Central memory CD8-positive, alpha-beta T cell (primary cell): Measurements from ENCODE around the gene ZNF185.
A peak's percentile ranks its signal among the peaks of the same experiment; 100 is the strongest.

Experiments used
- ATAC-seq: fragments of 150-1000 bp; cut with Tn5 transposase; replicated peaks from 2 replicates; pipeline ENCODE4 v1.10.0; 2022; ENCODE audit warnings: mild to moderate bottlenecking, moderate FRiP score, moderate number of reproducible peaks; ENCODE audit not compliant: poor library complexity, severe bottlenecking; ENCODE audit errors: extremely low read depth
- DNase-seq, 2 donors: peaks; one replicate each; pipeline ENCODE4 v3.0.0; 2021; ENCODE audit warnings: low spot score in 2 of 2
- H3K27ac Mint-ChIP-seq: one replicate; pipeline ENCODE4 v1.8.0; 2022; ENCODE audit warnings: low read depth, mild to moderate bottlenecking, moderate library complexity, mixed read lengths
- H3K27me3 Mint-ChIP-seq: one replicate; pipeline ENCODE4 v1.8.0; 2022; ENCODE audit warnings: mixed read lengths
- H3K36me3 Mint-ChIP-seq: one replicate; pipeline ENCODE4 v1.8.0; 2022; ENCODE audit warnings: mild to moderate bottlenecking, moderate library complexity, mixed read lengths; ENCODE audit not compliant: insufficient read depth
- H3K4me1 Mint-ChIP-seq: one replicate; pipeline ENCODE4 v1.8.0; 2022; ENCODE audit warnings: mixed read lengths
- H3K4me3 Mint-ChIP-seq: one replicate; pipeline ENCODE4 v1.8.0; 2022; ENCODE audit warnings: mild to moderate bottlenecking, moderate library complexity, mixed read lengths
- H3K9me3 Mint-ChIP-seq: one replicate; pipeline ENCODE4 v1.8.0; 2022; ENCODE audit warnings: mixed read lengths

The ZNF185 gene

DNA sequence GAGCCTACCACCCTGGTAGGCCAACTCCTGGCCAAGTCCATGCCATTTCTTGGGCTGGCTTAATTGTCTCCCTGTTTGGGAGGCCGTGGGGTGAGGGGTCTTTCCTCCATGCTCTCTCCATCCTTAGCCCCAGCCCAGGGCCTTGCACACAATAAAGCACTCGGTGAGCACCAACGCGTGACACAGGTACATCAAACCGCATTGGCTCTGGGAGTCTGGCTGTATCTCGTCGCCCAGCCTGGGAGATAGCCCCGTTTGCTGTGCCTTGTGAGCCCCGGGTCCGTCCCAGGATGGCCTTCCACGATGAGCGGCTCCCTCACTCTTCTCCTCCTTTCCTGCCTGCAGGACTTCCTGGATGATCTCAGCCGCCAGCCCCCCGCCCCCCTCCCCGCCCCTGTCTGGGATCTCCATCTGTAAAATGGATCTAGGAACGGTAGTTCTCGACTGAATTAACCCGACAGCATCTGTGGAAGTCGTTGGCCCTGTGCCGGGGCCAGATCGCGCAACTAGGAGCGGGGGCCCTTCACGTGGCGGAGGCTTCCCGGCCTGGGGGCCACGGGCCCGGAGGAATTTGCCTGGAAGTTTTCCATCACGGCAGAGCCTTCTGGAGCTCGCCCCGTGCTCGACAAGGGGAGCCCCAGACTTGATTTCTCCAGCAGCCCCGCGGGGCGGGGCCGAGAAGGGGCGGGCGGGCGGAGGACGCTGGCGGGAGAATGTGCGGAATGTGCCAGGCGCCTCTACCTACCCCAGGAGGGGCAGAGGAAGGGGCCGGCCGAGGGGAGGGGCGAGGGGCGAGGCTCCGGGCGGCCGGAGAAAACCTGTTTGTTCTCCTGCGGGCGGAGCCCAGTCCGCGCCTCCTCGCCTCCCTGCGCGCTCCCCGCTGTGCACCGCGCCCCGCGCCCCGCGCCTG is at the start of gene ZNF185:
Gene ZNF185, plus strand, starts transcription at position 846 of the 910 bp plus-strand sequence. CDS start 16,423 bp downstream, outside the sequence.
- Mint-ChIP-seq H3K27me3 (peaks cover 34% of the 10 kb centered on the region), H3K36me3 (peaks cover 2% of the 10 kb centered on the region), H3K4me3 (peak within 1 kb of the TSS; percentile 25), H3K9me3 (no peaks in the 10 kb centered on the region), H3K27ac (no peak within 1 kb of the TSS), H3K4me1 (no peaks in the 10 kb centered on the region)
- ATAC-seq: no peak
- DNase-seq: no peak

DNA sequence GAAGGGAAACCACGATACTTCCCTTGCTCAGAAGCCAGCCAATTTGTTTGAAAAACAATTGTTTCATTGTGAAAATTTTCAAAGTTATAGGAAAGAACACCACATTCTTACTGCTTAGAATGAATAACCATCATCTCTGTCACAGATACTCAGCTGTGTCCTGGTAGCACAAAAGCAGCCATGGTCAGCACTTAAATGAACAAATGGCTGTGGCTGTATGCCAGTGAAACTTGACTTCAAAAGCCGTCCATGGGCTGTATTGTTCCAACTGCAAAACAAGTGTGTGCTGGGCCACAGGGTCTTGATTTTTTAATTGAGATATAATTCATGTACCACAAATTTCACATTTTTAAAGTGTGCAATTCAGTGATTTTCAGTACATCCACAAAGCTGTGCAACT is 47.4 kb upstream of the ZNF185 start:
- DNase-seq: no peak
- no peak overlapping the region for H3K4me3 Mint-ChIP-seq
- H3K27ac Mint-ChIP-seq: no peak overlapping the region
- no peaks in the 10 kb centered on the region for H3K9me3 Mint-ChIP-seq
- ATAC-seq: no peak
- H3K4me1 Mint-ChIP-seq: peaks cover 6% of the 10 kb centered on the region
- H3K27me3 Mint-ChIP-seq: no peaks in the 10 kb centered on the region
- peaks cover 16% of the 10 kb centered on the region for H3K36me3 Mint-ChIP-seq

DNA sequence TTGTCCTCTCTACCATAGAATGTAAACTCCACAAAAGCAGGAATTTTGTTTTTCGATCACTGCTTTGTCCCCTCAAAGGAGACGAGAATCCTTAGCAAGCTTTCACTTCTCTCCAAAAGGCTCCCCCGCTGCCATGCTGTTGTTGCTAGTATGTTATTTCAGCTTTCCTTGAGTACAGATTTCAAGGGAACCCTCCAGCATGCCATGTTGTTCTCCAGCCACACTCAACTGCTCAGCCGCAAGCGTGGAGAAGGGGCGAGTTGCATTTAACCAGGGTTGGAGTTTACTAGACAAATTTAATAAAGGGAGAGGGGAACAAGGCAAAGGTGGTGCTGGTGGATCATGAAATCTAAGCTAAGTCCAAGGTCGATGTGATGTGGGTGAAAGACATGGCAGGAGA is 43.9 kb upstream of the ZNF185 start:
- Mint-ChIP-seq H3K36me3 (peaks cover 17% of the 10 kb centered on the region), H3K9me3 (no peaks in the 10 kb centered on the region), H3K27me3 (no peaks in the 10 kb centered on the region), H3K4me3 (no peak overlapping the region), H3K4me1 (peaks cover 6% of the 10 kb centered on the region), H3K27ac (no peak overlapping the region)
- no peak for DNase-seq
- no peak for ATAC-seq

DNA sequence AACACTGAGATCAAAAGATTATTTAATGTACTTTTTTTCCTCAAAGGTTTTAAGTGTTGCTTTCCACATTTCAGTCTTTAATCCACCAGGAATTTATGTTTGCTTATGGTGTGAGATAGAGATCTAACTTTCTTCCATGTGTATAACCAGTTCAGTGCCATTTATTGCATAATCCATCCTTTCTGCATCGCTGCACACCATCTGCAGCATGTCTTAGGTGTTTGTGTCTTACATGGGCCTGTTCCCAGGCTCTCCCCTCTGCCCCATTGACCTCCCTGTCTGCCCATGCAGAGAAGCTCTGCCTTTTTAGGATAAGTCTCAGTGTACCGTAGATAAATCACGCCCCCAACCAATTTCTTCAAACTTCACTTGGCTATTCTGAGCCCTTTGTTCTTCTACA is 36.8 kb upstream of the ZNF185 start:
- no peak overlapping the region for H3K4me3 Mint-ChIP-seq
- H3K4me1 Mint-ChIP-seq: no peaks in the 10 kb centered on the region
- H3K36me3 Mint-ChIP-seq: peaks cover 15% of the 10 kb centered on the region
- H3K9me3 Mint-ChIP-seq: no peaks in the 10 kb centered on the region
- H3K27ac Mint-ChIP-seq: no peak overlapping the region
- no peak for ATAC-seq
- no peak for DNase-seq
- no peaks in the 10 kb centered on the region for H3K27me3 Mint-ChIP-seq

DNA sequence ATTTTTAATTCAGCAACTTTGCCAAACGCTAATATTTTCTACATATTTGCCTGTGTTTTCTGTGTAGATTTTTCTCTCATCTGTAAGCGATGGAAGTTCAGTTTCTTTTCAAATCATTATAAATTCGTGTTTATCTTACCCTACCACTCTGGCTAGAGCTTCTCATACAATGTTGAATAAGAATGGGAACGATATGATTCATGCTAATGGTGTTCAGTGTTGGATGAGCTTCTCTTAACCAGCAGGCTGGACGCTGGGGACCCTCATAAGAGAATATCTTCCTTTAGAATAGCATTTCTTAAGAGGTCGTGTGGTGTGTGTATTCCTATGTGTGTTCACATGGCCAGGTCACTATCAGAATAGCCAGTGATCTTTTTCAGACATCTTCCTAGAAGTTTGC is 36.0 kb upstream of the ZNF185 start:
- H3K27ac Mint-ChIP-seq: no peak overlapping the region
- no peaks in the 10 kb centered on the region for H3K9me3 Mint-ChIP-seq
- DNase-seq (no peak), ATAC-seq (no peak)
- no peaks in the 10 kb centered on the region for H3K27me3 Mint-ChIP-seq
- H3K36me3 Mint-ChIP-seq: peaks cover 16% of the 10 kb centered on the region
- no peaks in the 10 kb centered on the region for H3K4me1 Mint-ChIP-seq
- no peak overlapping the region for H3K4me3 Mint-ChIP-seq

DNA sequence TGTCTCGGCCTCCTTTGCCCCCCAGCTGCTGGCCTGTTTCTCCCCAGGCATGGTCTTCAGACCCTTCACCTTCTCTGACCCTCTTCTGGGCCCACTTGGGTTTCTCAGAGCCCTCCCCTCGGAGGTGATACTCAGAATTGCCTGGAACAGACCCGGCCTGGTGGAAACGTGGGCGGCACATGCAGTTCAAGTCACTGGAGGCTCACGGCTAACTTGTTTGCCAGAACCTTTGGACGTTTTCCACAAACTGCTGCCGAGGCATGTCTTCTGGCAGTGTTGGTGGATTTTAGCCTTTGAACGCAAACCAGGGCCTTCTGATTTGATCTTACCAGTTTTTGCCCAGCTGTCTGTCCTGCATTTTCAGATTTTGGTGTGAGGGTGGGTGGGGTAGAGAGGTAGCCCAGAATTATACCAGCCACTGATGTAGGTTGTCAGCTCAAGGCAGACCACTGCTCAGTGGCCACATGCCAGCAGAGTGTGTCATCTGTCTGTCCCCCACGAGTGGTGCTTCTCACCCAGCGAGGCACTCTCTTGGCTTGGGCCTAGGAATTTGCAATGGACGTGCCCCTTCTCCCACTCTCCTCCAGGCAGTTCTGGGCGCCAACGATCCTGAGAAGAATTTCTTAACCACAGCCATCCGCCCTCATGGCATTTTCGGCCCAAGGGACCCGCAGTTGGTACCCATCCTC is 32.5 kb upstream of the ZNF185 start:
- Mint-ChIP-seq H3K36me3 (peaks cover 20% of the 10 kb centered on the region), H3K27ac (no peak overlapping the region), H3K27me3 (no peaks in the 10 kb centered on the region), H3K9me3 (no peaks in the 10 kb centered on the region), H3K4me3 (no peak overlapping the region), H3K4me1 (no peaks in the 10 kb centered on the region)
- DNase-seq (no peak), ATAC-seq (no peak)

DNA sequence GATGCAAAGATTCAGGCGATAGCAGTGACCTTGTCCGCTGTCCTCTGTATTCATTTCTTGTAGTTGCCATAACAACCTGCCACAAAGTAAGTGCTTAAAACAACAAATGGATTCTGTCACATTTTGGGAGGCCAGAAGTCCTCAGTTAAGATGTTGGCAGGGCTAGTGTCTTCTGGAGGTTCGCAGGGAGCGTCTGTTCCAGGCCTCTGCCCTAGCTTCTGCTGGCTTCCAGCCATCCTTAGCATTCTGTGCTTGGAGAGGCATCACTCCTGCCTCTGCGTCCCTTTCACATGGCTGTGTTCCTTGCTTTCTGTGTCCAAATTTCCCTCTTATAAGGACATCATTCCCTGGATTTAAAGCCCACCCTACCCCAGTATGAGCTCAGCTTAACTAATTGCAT is 31.5 kb upstream of the ZNF185 start:
- Mint-ChIP-seq H3K27ac (no peak overlapping the region), H3K4me3 (no peak overlapping the region), H3K4me1 (no peaks in the 10 kb centered on the region), H3K27me3 (no peaks in the 10 kb centered on the region), H3K9me3 (no peaks in the 10 kb centered on the region), H3K36me3 (peaks cover 20% of the 10 kb centered on the region)
- ATAC-seq (no peak), DNase-seq (no peak)

DNA sequence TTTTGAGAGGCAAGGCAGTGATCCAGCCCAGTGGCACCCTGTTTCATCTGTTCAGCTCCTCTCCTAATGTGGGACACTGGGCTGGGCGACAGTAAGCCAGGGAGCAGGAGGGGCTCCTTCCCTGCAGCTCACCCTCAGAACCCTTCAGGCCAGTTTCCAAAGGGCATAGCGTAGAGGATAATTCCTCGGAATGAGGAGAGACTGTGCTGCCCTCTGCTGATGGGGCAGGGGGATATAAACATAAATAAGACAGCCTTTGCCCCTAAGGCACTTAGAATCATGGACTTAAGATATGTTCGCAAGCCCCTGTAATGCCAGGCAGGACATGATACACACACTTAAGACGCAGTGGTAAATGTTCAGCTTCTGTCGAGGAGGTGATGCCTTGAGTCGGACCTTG is 27.9 kb upstream of the ZNF185 start:
- Mint-ChIP-seq H3K9me3 (no peaks in the 10 kb centered on the region), H3K36me3 (peaks cover 14% of the 10 kb centered on the region), H3K4me3 (no peak overlapping the region), H3K27me3 (no peaks in the 10 kb centered on the region), H3K27ac (no peak overlapping the region), H3K4me1 (peaks cover 16% of the 10 kb centered on the region)
- ATAC-seq: no peak
- DNase-seq: no peak

DNA sequence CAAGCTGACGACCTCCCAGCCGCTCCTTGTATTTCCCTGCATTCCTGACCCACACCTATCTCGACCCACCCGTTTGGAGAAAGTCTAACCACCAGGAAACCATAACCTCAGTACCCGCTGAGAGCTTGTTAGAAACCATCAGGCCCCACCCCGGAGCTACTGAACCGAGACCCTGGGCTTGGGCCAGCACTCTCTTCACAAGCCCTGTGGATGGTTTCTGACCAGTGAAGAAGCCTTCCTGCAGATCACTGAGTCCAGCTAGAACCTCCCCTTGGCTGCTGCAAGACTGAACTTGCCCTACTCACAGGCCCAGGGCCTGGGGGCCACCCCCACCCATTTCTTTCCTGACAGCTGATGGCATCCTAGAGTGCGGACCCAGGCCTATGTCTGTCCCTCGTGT is 26.6 kb upstream of the ZNF185 start:
- H3K27ac Mint-ChIP-seq: no peak overlapping the region
- H3K36me3 Mint-ChIP-seq: peaks cover 6% of the 10 kb centered on the region
- H3K4me3 Mint-ChIP-seq: no peak overlapping the region
- H3K4me1 Mint-ChIP-seq: peaks cover 16% of the 10 kb centered on the region
- no peaks in the 10 kb centered on the region for H3K9me3 Mint-ChIP-seq
- no peak for DNase-seq
- no peak for ATAC-seq
- no peaks in the 10 kb centered on the region for H3K27me3 Mint-ChIP-seq

DNA sequence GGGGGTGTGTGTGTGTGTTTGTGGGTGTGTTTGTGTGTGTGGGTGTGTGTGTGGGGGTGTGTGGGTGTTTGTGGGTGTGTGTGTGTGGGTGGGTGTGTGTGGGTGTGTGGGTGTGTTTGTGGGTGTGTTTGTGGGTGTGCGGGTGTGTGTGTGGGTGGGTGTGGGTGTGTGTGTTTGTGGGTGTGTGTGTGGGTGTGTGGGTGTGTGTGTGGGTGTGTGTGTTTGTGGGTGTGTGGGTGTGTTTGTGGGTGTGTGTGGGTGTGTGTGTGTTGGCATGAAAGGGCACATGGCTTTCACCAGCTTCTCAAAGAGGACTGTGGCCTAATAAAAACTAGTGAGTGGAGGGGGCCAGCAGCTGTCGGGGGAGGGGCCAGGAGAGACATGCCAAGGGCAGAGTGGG is 25.3 kb upstream of the ZNF185 start:
- no peak for DNase-seq
- Mint-ChIP-seq H3K27ac (peak overlapping the region; percentile 84), H3K27me3 (peaks cover under 1% of the 10 kb centered on the region), H3K36me3 (peaks cover 3% of the 10 kb centered on the region), H3K9me3 (no peaks in the 10 kb centered on the region), H3K4me3 (no peak overlapping the region), H3K4me1 (peaks cover 16% of the 10 kb centered on the region)
- ATAC-seq: no peak

DNA sequence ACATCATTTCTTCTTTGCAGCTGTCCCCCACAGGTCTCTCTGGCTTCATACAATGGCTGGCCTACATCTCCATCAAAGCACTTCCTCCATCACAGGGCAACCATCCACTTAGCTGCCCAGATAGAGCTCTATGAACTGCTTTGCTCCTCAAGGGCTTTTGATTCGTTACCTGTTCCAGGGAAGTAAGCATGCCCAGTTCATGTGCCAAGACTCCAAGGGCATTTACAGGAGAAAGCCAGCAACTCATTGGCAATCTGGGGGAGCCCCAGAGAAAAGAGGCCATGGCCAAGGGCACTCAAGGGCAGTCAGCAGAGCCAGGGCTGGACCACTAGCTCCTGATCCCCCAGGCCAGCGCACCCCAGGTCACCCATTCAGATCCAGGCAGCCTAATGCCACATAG is 24.5 kb upstream of the ZNF185 start:
- Mint-ChIP-seq H3K27me3 (peaks cover 9% of the 10 kb centered on the region), H3K9me3 (no peaks in the 10 kb centered on the region), H3K4me3 (no peak overlapping the region), H3K4me1 (peaks cover 16% of the 10 kb centered on the region), H3K27ac (no peak overlapping the region), H3K36me3 (peaks cover 1% of the 10 kb centered on the region)
- DNase-seq: no peak
- ATAC-seq: no peak

DNA sequence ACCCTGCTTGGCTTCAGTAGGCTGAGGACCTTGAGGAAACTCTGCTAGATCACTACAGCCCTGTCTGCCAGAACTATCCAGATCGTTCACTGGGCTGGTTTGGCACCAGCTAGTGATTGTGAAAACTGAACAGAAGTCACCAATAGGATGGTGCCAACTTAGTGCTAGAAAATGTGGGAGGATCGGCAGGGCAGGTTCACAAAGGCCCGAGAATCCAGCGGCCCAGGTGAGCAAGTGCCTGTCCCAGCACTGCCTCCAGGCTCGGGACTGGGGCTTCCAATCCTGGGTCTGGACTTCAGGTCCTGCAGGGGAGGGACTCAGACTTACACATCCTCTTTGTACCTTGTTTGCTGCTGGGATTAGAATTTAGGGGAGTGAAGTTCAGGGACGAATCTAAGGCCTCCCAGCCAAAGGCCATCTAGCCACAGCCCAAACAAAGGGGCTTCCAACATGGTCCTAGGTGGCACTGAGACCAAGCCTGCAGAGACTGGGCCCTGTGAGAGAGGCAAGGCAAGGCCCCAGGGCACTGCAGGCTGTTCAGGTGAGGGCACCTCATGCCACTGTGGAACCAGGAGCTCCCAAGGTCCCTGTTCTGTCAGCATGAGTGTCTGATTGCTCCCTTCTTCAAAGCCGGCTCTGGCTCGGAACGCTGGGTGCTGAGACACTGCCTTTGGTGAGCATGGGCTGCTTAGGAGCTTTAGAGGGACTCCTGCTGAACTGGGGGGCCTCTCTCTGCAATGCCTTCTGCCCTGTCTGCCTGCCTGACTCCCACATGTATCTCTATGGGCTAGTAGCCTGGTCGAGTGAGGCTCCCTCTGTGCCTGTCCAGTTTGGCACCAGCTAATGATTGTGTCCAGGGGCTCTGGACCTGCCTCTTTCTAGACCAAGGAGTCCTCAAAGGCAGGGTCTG is 20.7 kb upstream of the ZNF185 start:
- Mint-ChIP-seq H3K36me3 (no peaks in the 10 kb centered on the region), H3K4me1 (peaks cover 9% of the 10 kb centered on the region), H3K9me3 (no peaks in the 10 kb centered on the region), H3K27me3 (peaks cover 10% of the 10 kb centered on the region), H3K4me3 (no peak overlapping the region), H3K27ac (no peak overlapping the region)
- no peak for DNase-seq
- ATAC-seq: no peak
